ENCODE measurements around the gene ATRIP.

GRCh38 chr3:48398701-48399386 lies 47.7 kb upstream of the ATRIP start:
- TF ChIP-seq POLR2A (IDR thresholded peaks at IDR 0.05) (no peak), CTCF (IDR thresholded peaks at IDR 0.05) (no peak)

All from uterus (tissue), 2 donors.